ENCODE data around the gene TMEM240. TPM values are rescaled to one million over a fixed set of nuclear protein-coding genes. Genes with fewer than 3 reads are reported as not detected.

TMEM240 gene
- total RNA-seq, 1 experiment from 2014 or later = 3.6 TPM

DNA sequence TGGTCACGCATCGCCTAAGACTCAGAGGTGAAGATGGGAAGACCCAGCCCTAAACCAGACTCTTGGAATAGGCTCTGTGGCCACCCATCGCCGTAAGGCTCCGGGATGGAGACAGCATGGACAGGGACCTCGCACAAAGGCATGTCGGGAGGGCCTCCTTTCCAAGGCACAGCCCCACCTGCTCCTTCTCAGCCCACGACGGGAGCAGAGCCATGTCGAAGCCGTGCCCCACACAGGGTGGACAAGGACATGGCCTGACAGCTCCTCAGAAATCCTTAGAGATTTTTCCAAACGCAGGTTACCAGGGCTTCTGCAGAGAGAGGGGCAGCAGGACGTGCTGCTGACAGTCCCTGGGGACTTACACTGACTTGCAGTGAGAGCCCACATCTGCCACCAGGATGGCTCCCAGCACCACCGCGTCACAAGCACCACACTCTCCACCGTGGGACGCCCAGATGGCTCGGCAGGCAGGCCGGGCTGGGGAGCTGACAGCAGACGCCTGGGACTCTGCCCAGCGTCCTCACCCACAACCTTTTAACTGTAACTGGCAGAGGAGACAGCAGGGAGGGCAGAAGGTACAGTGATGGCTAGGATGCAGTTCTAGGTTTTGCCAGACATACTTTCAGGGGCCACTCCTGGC lies 22.3 kb upstream of the TMEM240 start:
- ChIA-PET POLR2A (no interaction called here), CTCF (interaction anchor here (0.7 kb wide), 1 partner anchor 107 kb away, joined by 4 read pairs; no protein-coding TSS in a partner anchor)
- H3K4me1 Mint-ChIP-seq (ENCODE audit: insufficient read depth, unreplicated experiment) = no peaks in the 10 kb centered on the region
- H3K27me3 Mint-ChIP-seq (ENCODE audit: insufficient read depth, unreplicated experiment) = no peaks in the 10 kb centered on the region
- H3K4me3 Mint-ChIP-seq (ENCODE audit: unreplicated experiment) = no peak overlapping the region
- no peak for TF ChIP-seq CTCF (IDR thresholded peaks at IDR 0.05; ENCODE audit: unreplicated experiment)
- intact Hi-C loops (cut with micrococcal nuclease) = no loop called here
- no peaks in the 10 kb centered on the region for H3K9me3 Mint-ChIP-seq (ENCODE audit: unreplicated experiment)
- DNase-seq (ENCODE audit: unreplicated experiment) = no peak
- H3K27ac Mint-ChIP-seq (ENCODE audit: low read depth, unreplicated experiment) = no peak overlapping the region
- no TSS peak for BruUV-seq (replicated peaks)
- peaks cover 82% of the 10 kb centered on the region for H3K36me3 Mint-ChIP-seq (ENCODE audit: insufficient read depth, unreplicated experiment)

DNA sequence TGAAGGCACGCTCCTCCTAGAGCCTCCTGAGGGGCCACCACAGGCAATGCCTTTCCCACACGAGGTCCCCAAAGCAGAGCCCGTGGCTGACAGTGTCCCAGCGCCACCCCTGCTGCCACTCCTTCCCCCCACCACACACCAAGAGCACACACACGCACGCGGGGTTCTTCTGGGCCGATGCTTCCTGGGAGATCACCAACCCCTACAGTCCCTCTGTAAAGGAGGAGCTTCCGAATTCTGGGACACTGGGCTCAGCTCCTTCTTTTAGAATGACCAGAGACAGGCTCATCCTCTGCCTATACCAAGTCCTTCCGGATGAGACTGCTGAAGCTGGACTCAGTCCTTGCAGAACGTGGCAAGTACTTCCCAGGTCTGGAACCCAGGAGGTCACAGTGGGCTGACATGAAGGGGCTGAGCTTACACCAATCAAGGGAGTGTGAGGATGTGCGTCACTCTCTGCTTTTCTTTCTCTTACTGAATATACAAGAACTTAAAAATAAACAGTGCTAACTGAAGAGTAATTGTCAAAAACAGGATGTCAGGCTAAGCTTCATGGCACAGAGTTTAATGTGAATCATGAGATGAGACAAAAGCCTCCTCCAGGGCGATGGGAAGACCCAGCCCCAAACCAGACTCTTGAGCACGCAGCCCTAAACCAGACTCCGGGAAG lies 21.5 kb upstream of the TMEM240 start:
- Mint-ChIP-seq H3K27me3 (ENCODE audit: insufficient read depth, unreplicated experiment) (no peaks in the 10 kb centered on the region), H3K4me3 (ENCODE audit: unreplicated experiment) (no peak overlapping the region), H3K27ac (ENCODE audit: low read depth, unreplicated experiment) (peak overlapping the region; percentile 31), H3K36me3 (ENCODE audit: insufficient read depth, unreplicated experiment) (peaks cover 88% of the 10 kb centered on the region), H3K4me1 (ENCODE audit: insufficient read depth, unreplicated experiment) (no peaks in the 10 kb centered on the region), H3K9me3 (ENCODE audit: unreplicated experiment) (no peaks in the 10 kb centered on the region)
- TF ChIP-seq CTCF (IDR thresholded peaks at IDR 0.05; ENCODE audit: unreplicated experiment) = no peak
- POLR2A ChIA-PET = no interaction called here
- DNase-seq (ENCODE audit: unreplicated experiment) = no peak
- CTCF ChIA-PET = interaction anchor here (0.5 to 0.7 kb wide), 2 partner anchors 91 to 169 kb away, joined by 3 read pairs; no protein-coding TSS in a partner anchor
- intact Hi-C loops (cut with micrococcal nuclease) = no loop called here
- no TSS peak for BruUV-seq (replicated peaks)

- H3K36me3 Mint-ChIP-seq (ENCODE audit: insufficient read depth, unreplicated experiment) = peaks cover 82% of the 10 kb centered on the region
- TF ChIP-seq CTCF (IDR thresholded peaks at IDR 0.05; ENCODE audit: unreplicated experiment) = no peak
- peaks cover 1% of the 10 kb centered on the region for H3K4me1 Mint-ChIP-seq (ENCODE audit: insufficient read depth, unreplicated experiment)
- H3K27me3 Mint-ChIP-seq (ENCODE audit: insufficient read depth, unreplicated experiment) = no peaks in the 10 kb centered on the region
- no TSS peak for BruUV-seq (replicated peaks)
- no peak overlapping the region for H3K4me3 Mint-ChIP-seq (ENCODE audit: unreplicated experiment)
- H3K27ac Mint-ChIP-seq (ENCODE audit: low read depth, unreplicated experiment) = no peak overlapping the region
- H3K9me3 Mint-ChIP-seq (ENCODE audit: unreplicated experiment) = no peaks in the 10 kb centered on the region
- intact Hi-C loops (cut with micrococcal nuclease) = no loop called here
- POLR2A ChIA-PET = interaction anchor here (0.7 kb wide), 1 partner anchor 13 kb away, joined by 3 read pairs; no protein-coding TSS in a partner anchor
- CTCF ChIA-PET = no interaction called here
- DNase-seq (ENCODE audit: unreplicated experiment) = no peak
Observed at GRCh38 chr1:1560178-1560577, 19.8 kb upstream of the TMEM240 start.

DNA sequence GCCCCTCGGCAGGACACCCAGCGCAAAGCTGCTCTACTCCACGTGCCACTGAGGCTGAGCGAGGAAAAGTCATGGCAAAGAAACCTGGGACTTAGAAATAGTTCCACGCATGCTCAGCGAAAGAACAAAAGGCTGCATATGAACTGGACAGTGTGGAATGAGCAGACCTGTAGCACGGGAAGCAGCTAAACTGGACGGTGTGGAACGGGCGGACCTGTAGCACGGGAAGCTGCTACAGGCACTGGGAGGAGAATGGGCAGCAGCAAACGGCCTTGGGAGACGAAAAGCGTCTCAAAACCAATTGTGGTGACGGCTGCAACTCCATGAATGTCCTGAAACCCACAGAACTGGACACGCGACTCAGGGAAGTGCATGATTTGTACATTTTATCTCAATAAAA lies 18.6 kb upstream of the TMEM240 start:
- intact Hi-C loops (cut with micrococcal nuclease) = no loop called here
- no peak for TF ChIP-seq CTCF (IDR thresholded peaks at IDR 0.05; ENCODE audit: unreplicated experiment)
- CTCF ChIA-PET = no interaction called here
- no peak for DNase-seq (ENCODE audit: unreplicated experiment)
- POLR2A ChIA-PET = no interaction called here
- BruUV-seq (replicated peaks) = no TSS peak
- H3K4me1 Mint-ChIP-seq (ENCODE audit: insufficient read depth, unreplicated experiment) = peaks cover 8% of the 10 kb centered on the region
- H3K9me3 Mint-ChIP-seq (ENCODE audit: unreplicated experiment) = no peaks in the 10 kb centered on the region
- no peaks in the 10 kb centered on the region for H3K27me3 Mint-ChIP-seq (ENCODE audit: insufficient read depth, unreplicated experiment)
- H3K4me3 Mint-ChIP-seq (ENCODE audit: unreplicated experiment) = no peak overlapping the region
- H3K36me3 Mint-ChIP-seq (ENCODE audit: insufficient read depth, unreplicated experiment) = peaks cover 75% of the 10 kb centered on the region
- no peak overlapping the region for H3K27ac Mint-ChIP-seq (ENCODE audit: low read depth, unreplicated experiment)
